Measurements from ENCODE around the gene RNASEH2A.

GRCh38 chr19:12833418-12833737, 27.0 kb downstream of the RNASEH2A start:
- TF ChIP-seq CTCF (IDR thresholded peaks at IDR 0.05): no peak
- TF ChIP-seq POLR2AphosphoS5 (IDR thresholded peaks at IDR 0.05): no peak
- TF ChIP-seq POLR2A (IDR thresholded peaks at IDR 0.05): no peak
